Measurements from ENCODE around the gene HPN. TPM values are rescaled to one million over a fixed set of nuclear protein-coding genes. Genes with fewer than 3 reads are reported as not detected.
"Not testable (repeated sequence)": the region's sequence is repeated elsewhere in the genome, so short reads cannot be mapped to it uniquely, and the experiment has no call there.

Gene HPN
- total RNA-seq, 2 experiments from 2014 or later = 0.21 TPM; not detected in 1

GRCh38 chr19:35009424-35010415 is 31.8 kb upstream of the HPN start:
- Mint-ChIP-seq H3K27me3 (no peaks in the 10 kb centered on the region), H3K4me3 (no peak overlapping the region), H3K4me1 (ENCODE audit: low read depth) (peaks cover 70% of the 10 kb centered on the region), H3K36me3 (peaks cover 60% of the 10 kb centered on the region), H3K9me3 (no peaks in the 10 kb centered on the region), H3K27ac (peak overlapping the region; percentile 87)
- ChIA-PET POLR2A (interaction anchor here (0.5 to 7.5 kb wide), 2 partner anchors 9 to 56 kb away, joined by 3 to 51 read pairs; partner anchors contain the start of gene GRAMD1A), CTCF (interaction anchor here (1.4 to 10.9 kb wide), 2 partner anchors 38 to 57 kb away, joined by 3 to 175 read pairs; no protein-coding TSS in a partner anchor)
- DNase-seq = no peak
- intact Hi-C loops (cut with micrococcal nuclease) = no loop called here

GRCh38 chr19:35011091-35011689 is 30.3 kb upstream of the HPN start:
- ChIA-PET CTCF (interaction anchor here (0.6 to 10.9 kb wide), 5 partner anchors 10 to 644 kb away, joined by 3 to 175 read pairs (median 5); partner anchors contain the start of genes GRAMD1A and ZNF30), POLR2A (interaction anchor here (0.9 to 7.5 kb wide), 2 partner anchors 10 to 16 kb away, joined by 3 to 51 read pairs; partner anchors contain the start of gene GRAMD1A)
- Mint-ChIP-seq H3K4me3 (no peak overlapping the region), H3K4me1 (ENCODE audit: low read depth) (peaks cover 69% of the 10 kb centered on the region), H3K27me3 (no peaks in the 10 kb centered on the region), H3K27ac (peak overlapping the region; percentile 87), H3K36me3 (peaks cover 67% of the 10 kb centered on the region), H3K9me3 (no peaks in the 10 kb centered on the region)
- no peak for DNase-seq
- intact Hi-C loops (cut with micrococcal nuclease) = no loop called here

- Mint-ChIP-seq H3K27me3 (no peaks in the 10 kb centered on the region), H3K4me1 (ENCODE audit: low read depth) (peaks cover 62% of the 10 kb centered on the region), H3K27ac (peak overlapping the region; percentile 87), H3K9me3 (no peaks in the 10 kb centered on the region), H3K4me3 (no peak overlapping the region), H3K36me3 (peaks cover 62% of the 10 kb centered on the region)
- intact Hi-C loops (cut with micrococcal nuclease) = no loop called here
- ChIA-PET POLR2A (interaction anchor here (0.7 to 7.5 kb wide), 5 partner anchors 9 to 23 kb away, joined by 3 to 51 read pairs (median 4); partner anchors contain the start of gene GRAMD1A), CTCF (interaction anchor here (0.6 to 10.9 kb wide), 13 partner anchors 10 to 644 kb away, joined by 3 to 175 read pairs (median 4); partner anchors contain the start of genes GRAMD1A, ZNF30 and ZNF792)
- no peak for DNase-seq
These were observed 29.5 kb upstream of the HPN start for GRCh38 chr19:35011737-35012682.

- peak overlapping the region; percentile 43 for H3K4me3 Mint-ChIP-seq
- ChIA-PET CTCF (interaction anchor here (0.6 to 10.9 kb wide), 16 partner anchors 8 to 122 kb away, joined by 3 to 175 read pairs (median 4); partner anchors contain the start of genes GRAMD1A and ZNF792), POLR2A (interaction anchor here (0.7 to 7.5 kb wide), 5 partner anchors 8 to 40 kb away, joined by 3 to 51 read pairs (median 7); partner anchors contain the start of gene GRAMD1A)
- peaks cover 70% of the 10 kb centered on the region for H3K36me3 Mint-ChIP-seq
- peaks cover 59% of the 10 kb centered on the region for H3K4me1 Mint-ChIP-seq (ENCODE audit: low read depth)
- no peaks in the 10 kb centered on the region for H3K9me3 Mint-ChIP-seq
- DNase-seq = peak; percentile 88
- intact Hi-C loops (cut with micrococcal nuclease) = loop anchor here (1.0 kb wide), 1 partner anchor 40 kb away; no protein-coding TSS in a partner anchor
- H3K27ac Mint-ChIP-seq = peak overlapping the region; percentile 87
- H3K27me3 Mint-ChIP-seq = no peaks in the 10 kb centered on the region
These were observed 28.3 kb upstream of the HPN start for GRCh38 chr19:35013041-35013819.

- ChIA-PET POLR2A (interaction anchor here (1.5 to 7.5 kb wide), 4 partner anchors 13 to 41 kb away, joined by 4 to 51 read pairs (median 9); partner anchors contain the start of gene GRAMD1A), CTCF (interaction anchor here (0.8 to 10.9 kb wide), 10 partner anchors 11 to 140 kb away, joined by 3 to 175 read pairs (median 3); partner anchors contain the start of genes FXYD5 and GRAMD1A)
- Mint-ChIP-seq H3K4me3 (peak overlapping the region; percentile 7), H3K36me3 (peaks cover 72% of the 10 kb centered on the region), H3K4me1 (ENCODE audit: low read depth) (peaks cover 59% of the 10 kb centered on the region), H3K27ac (peak overlapping the region; percentile 87), H3K9me3 (no peaks in the 10 kb centered on the region), H3K27me3 (no peaks in the 10 kb centered on the region)
- peak; percentile 64 for DNase-seq
- intact Hi-C loops (cut with micrococcal nuclease) = loop anchor here (1.0 kb wide), 1 partner anchor 41 kb away; no protein-coding TSS in a partner anchor
These were observed 27.4 kb upstream of the HPN start for GRCh38 chr19:35013820-35014754.

GRCh38 chr19:35014774-35015173 is 26.7 kb upstream of the HPN start:
- Mint-ChIP-seq H3K27ac (peak overlapping the region; percentile 87), H3K4me1 (ENCODE audit: low read depth) (peaks cover 53% of the 10 kb centered on the region), H3K4me3 (peak overlapping the region; percentile 7), H3K36me3 (peaks cover 72% of the 10 kb centered on the region)
- H3K9me3 Mint-ChIP-seq; intact Hi-C loops (cut with micrococcal nuclease); DNase-seq; H3K27me3 Mint-ChIP-seq: not testable (repeated sequence)
- ChIA-PET POLR2A (interaction anchor here (1.5 to 7.5 kb wide), 3 partner anchors 13 to 42 kb away, joined by 4 to 51 read pairs (median 11); partner anchors contain the start of gene GRAMD1A), CTCF (interaction anchor here (0.8 to 10.9 kb wide), 6 partner anchors 11 to 139 kb away, joined by 3 to 175 read pairs (median 3); partner anchors contain the start of genes FXYD5 and GRAMD1A)

GRCh38 chr19:35015270-35015953 is 26.1 kb upstream of the HPN start:
- Mint-ChIP-seq H3K4me3 (no peak overlapping the region), H3K27me3 (no peaks in the 10 kb centered on the region), H3K27ac (no peak overlapping the region), H3K4me1 (ENCODE audit: low read depth) (peaks cover 49% of the 10 kb centered on the region), H3K36me3 (peaks cover 69% of the 10 kb centered on the region), H3K9me3 (no peaks in the 10 kb centered on the region)
- ChIA-PET CTCF (interaction anchor here (0.8 to 10.9 kb wide), 2 partner anchors 29 to 43 kb away, joined by 3 to 175 read pairs; no protein-coding TSS in a partner anchor), POLR2A (interaction anchor here (1.5 to 7.5 kb wide), 2 partner anchors 12 to 15 kb away, joined by 4 to 51 read pairs; partner anchors contain the start of gene GRAMD1A)
- no peak for DNase-seq
- intact Hi-C loops (cut with micrococcal nuclease) = no loop called here

- no peak overlapping the region for H3K27ac Mint-ChIP-seq
- CTCF ChIA-PET = no interaction called here
- POLR2A ChIA-PET = no interaction called here
- intact Hi-C loops (cut with micrococcal nuclease) = no loop called here
- no peak overlapping the region for H3K4me3 Mint-ChIP-seq
- H3K36me3 Mint-ChIP-seq = peaks cover 70% of the 10 kb centered on the region
- H3K27me3 Mint-ChIP-seq = no peaks in the 10 kb centered on the region
- H3K4me1 Mint-ChIP-seq (ENCODE audit: low read depth) = peaks cover 45% of the 10 kb centered on the region
- H3K9me3 Mint-ChIP-seq = no peaks in the 10 kb centered on the region
- DNase-seq = no peak
These were observed 25.6 kb upstream of the HPN start for GRCh38 chr19:35015954-35016351.

- peak overlapping the region; percentile 3 for H3K27ac Mint-ChIP-seq
- CTCF ChIA-PET = interaction anchor here (1.1 to 1.5 kb wide), 2 partner anchors 27 to 45 kb away, joined by 3 to 4 read pairs; no protein-coding TSS in a partner anchor
- DNase-seq = no peak
These were observed 24.0 kb upstream of the HPN start for GRCh38 chr19:35017507-35017906.

More at GRCh38 chr19:35017507-35017906, 24.0 kb upstream of the HPN start:
- H3K36me3 Mint-ChIP-seq = peaks cover 68% of the 10 kb centered on the region
- intact Hi-C loops (cut with micrococcal nuclease) = no loop called here
- H3K27me3 Mint-ChIP-seq = no peaks in the 10 kb centered on the region
- no peaks in the 10 kb centered on the region for H3K9me3 Mint-ChIP-seq
- H3K4me1 Mint-ChIP-seq (ENCODE audit: low read depth) = peaks cover 30% of the 10 kb centered on the region
- no peak overlapping the region for H3K4me3 Mint-ChIP-seq
- POLR2A ChIA-PET = interaction anchor here (1.5 kb wide), 1 partner anchor 9 kb away, joined by 4 read pairs; no protein-coding TSS in a partner anchor
